Measurements from ENCODE around the gene ME3.

DNA sequence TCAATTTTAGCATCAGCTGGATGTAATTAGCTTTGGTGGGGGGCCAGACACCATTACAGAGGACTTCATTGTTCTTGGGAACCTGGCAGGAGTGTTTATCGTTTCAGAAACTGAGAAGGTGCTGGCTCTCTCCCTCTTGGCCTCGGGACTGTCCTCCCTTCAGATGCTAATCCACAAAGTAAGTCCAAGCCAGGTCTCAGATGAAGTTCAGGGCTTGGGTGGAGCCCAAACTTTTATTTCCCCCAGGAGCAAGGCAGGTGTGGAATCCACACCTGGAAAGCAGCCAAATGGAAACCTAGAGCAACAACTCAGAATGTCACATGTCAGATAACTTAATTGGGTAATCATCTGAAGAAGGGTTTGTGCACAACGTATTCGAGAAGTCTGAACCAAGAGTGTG is 119.2 kb downstream of the ME3 start:
- TF ChIP-seq, protein P1, sequence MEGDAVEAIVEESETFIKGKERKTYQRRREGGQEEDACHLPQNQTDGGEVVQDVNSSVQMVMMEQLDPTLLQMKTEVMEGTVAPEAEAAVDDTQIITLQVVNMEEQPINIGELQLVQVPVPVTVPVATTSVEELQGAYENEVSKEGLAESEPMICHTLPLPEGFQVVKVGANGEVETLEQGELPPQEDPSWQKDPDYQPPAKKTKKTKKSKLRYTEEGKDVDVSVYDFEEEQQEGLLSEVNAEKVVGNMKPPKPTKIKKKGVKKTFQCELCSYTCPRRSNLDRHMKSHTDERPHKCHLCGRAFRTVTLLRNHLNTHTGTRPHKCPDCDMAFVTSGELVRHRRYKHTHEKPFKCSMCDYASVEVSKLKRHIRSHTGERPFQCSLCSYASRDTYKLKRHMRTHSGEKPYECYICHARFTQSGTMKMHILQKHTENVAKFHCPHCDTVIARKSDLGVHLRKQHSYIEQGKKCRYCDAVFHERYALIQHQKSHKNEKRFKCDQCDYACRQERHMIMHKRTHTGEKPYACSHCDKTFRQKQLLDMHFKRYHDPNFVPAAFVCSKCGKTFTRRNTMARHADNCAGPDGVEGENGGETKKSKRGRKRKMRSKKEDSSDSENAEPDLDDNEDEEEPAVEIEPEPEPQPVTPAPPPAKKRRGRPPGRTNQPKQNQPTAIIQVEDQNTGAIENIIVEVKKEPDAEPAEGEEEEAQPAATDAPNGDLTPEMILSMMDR (IDR thresholded peaks at IDR 0.05), result no peak
- no peak for TF ChIP-seq POLR2A (IDR thresholded peaks at IDR 0.05)

All from Peyer's patch (tissue), 4 donors.